ENCODE measurements around the gene SYNDIG1. TPM values are rescaled to one million over a fixed set of nuclear protein-coding genes. Genes with fewer than 3 reads are reported as not detected.

The SYNDIG1 gene
- total and polyA plus RNA-seq, 9 of the 15 experiments (the other 6 are each of a cell fraction or from before 2014, with no cell fraction given): not detected

DNA sequence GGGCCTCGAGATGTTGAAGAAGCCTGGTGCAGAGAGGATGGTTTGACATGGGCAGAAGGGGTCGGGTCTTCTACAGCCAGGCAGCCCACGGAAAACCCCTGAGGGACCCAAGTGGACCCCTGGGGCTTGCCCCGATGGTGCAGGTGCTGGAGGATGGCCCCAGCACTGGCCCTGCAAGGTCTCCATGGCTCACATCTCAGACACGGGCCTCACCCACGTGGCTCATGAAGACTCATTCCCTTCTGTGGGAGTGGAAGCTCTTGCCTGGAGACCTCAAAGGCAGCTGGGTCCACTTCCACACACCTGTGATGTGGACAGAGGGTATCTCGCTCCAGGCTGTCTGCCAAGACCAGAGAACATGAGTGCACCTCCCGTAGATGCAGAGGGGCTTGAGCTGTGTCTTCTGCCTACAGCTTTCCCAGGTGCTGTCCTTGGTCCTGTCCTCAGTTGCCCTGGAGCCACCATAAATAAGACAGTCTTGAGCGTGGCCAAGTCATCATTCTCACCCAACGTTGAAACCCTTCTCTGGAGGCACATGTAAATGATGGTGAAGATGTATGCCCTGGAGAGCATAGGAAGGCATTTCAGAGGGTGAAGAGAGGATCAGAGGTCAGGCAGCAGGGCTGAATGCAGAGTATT is 108.0 kb downstream of the SYNDIG1 start:
- in situ Hi-C loops (cut with MboI): no loop called here
- ATAC-seq: no peak
- no peaks in the 10 kb centered on the region for H3K9me3 ChIP-seq (replicated peaks; ENCODE audit: control insufficient read depth, insufficient read depth, low read depth, low read length)
- no peaks in the 10 kb centered on the region for H4K20me1 ChIP-seq (replicated peaks; ENCODE audit: control insufficient read depth, insufficient read depth, low read length)
- H3K4me2 ChIP-seq (ENCODE audit: insufficient read depth, low read length): no peak overlapping the region
- H3K4me1 ChIP-seq (replicated peaks in 1 of 2; ENCODE audit: control insufficient read depth in 2 of 2, insufficient read depth in 2 of 2, low read length in 2 of 2): no peaks in the 10 kb centered on the region
- H3K9ac ChIP-seq (ENCODE audit: insufficient read depth in 1 of 2, low read depth in 2 of 2, low read length in 2 of 2): no peak overlapping the region
- TF ChIP-seq REST (IDR thresholded peaks at IDR 0.05; ENCODE audit: borderline replicate concordance) (peak; percentile 84), REST (CRISPR knock-in tag; IDR thresholded peaks at IDR 0.05; ENCODE audit: low read depth) (no peak), ZNF584 (CRISPR knock-in tag; IDR thresholded peaks at IDR 0.05; ENCODE audit: low read depth) (no peak), EHMT2 (IDR thresholded peaks at IDR 0.05) (peak; percentile 79), MIER1 (IDR thresholded peaks at IDR 0.05; ENCODE audit: low read depth) (peak; percentile 40; the same call in 1 of the 2 replicates), HDAC6 (IDR thresholded peaks at IDR 0.05; ENCODE audit: low read depth, low read length) (no peak), ZNF146 (CRISPR knock-in tag; IDR thresholded peaks at IDR 0.05; ENCODE audit: unreplicated experiment) (no peak), SMARCA4 (IDR thresholded peaks at IDR 0.05) (no peak)
- H3K27ac ChIP-seq (ENCODE audit: extremely low read depth, low read depth, low read length): no peak overlapping the region
- no TSS peak for BruUV-seq (replicated peaks)
- H3K79me2 ChIP-seq (ENCODE audit: control insufficient read depth, insufficient read depth, low read length): no peaks in the 10 kb centered on the region
- H2AFZ ChIP-seq (ENCODE audit: low read depth, low read length): no peak overlapping the region
- ChIA-PET CTCF (ENCODE audit: low intra/inter-chr PET ratio) (no interaction called here), POLR2A (no interaction called here)
- WGBS (ENCODE audit: insufficient coverage, low coverage, missing lambda C conversion rate): 0% methylated on average over 8 of the region's 10 CpGs
- FAIRE-seq: no peak
- no peak overlapping the region for H3K4me3 ChIP-seq
- no peaks in the 10 kb centered on the region for H3K36me3 ChIP-seq (ENCODE audit: control insufficient read depth, insufficient read depth, low read length)
- intact Hi-C loops (cut with micrococcal nuclease): no loop called here
- no peaks in the 10 kb centered on the region for H3K9me1 ChIP-seq (ENCODE audit: control insufficient read depth, insufficient read depth, low read length)
- peaks cover 0 to 3% of the 10 kb centered on the region in 2 experiments; a peak in 1 of 5 replicates for H3K27me3 ChIP-seq (ENCODE audit: control insufficient read depth in 2 of 2, insufficient read depth in 2 of 2, low read length in 2 of 2)
- no peak for DNase-seq (ENCODE audit: extremely low read depth in 1 of 4, low spot score in 3 of 4)
